Ramos (cell line): ENCODE measurements around the gene TNPO3.
"Not testable (repeated sequence)": the region's sequence is repeated elsewhere in the genome, so short reads cannot be mapped to it uniquely, and the experiment has no call there.

Source experiments
- in situ Hi-C: fragments of 300-500 bp; cut with MboI; formaldehyde crosslinking; loops from one replicate; pipeline ENCODE4 v1.14.3; 2022; ENCODE audit warnings: low sequenced_read_pairs; ENCODE audit not compliant: unreplicated experiment

TNPO3 gene

DNA sequence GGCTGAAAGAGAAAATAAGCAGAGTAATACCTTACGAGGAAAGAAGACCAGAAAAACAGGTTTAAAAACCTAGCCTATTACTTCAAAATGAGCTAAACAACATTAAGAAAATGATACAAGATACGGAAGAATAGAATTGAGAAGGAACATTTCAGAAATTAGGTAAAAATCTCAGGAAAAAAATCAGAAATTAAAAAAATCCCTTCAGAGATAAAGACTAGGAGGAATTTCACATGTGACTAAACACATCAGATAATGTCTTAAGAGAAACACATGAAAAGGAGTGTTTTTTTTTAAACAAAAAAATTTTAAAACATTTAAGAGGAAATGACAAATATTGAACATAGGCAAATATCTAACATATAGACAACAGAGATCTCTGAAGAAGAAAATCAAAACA lies 33.3 kb downstream of the TNPO3 start:
- in situ Hi-C loops: no loop called here

DNA sequence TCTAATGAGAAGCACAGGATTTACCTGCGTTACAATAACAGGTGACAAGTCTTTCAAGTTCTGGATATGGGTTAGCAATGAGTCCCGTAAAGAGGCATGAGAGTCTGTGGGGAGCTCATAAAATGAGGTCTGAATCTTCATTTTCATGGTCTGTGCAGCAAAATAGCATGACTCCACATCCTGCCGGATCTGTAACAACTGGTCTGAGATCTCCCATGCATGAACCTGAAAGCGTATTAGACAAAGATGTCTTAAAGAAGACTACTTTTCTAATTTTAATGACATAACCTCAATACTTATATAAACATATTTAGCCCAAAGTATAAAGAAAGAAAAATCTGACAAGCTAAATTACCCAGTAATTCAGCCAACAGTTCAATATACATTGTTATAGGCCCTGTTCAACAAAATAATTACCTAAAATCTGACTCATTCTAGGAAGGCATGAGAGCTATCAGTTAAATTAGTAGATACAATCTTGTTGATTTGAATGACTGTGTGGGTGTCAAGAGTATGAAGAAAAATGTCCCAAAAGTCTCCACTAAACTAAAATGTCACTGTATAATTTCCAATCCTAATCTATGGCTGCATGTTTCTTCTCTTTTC lies 36.9 kb downstream of the TNPO3 start:
- in situ Hi-C loops: no loop called here

DNA sequence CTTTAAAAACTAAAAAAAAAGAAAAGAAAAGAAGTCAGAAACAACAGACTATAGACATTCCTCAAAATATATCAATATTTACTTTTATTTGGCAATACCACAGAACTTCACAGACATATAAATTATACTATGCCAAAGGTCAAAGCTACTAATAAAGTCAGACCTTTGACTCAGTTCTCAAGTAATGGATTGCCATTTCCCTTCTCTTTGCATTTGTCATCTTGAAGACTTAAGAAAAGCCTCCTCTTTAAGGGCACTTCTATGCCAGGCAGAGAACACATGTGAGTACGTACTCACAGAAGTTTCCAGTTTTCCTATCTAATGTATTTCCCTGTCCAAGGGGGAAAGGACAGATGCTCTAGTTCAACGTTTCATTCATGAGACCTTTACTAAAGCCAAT lies 37.6 kb downstream of the TNPO3 start:
- in situ Hi-C loops: no loop called here

DNA sequence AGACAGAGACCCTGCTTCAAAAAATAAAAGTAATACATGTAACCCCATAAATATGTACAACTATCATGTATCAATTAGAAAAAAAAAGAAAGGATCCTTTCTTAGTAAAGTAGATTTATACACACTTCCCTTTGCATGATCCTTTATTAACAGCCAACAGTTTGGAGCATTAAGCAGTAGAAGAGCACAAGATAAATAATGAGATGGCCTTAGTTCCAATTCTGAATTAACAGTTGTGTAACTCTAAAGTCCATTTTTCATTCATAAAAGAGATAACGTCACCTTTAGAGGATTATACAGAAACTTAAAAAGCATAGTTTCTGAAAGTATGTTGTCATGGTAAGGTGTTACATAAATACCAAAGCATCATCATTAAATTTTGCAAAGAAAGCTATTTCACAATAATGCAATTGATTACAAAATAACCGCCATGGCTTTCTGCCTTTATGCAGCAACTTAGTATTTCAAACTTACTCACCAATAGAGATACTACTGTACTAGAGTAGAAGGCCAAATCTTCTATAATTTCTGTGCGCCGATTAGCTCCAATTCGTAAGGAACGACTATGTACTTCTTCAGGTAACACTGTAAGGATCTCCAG lies 40.3 kb downstream of the TNPO3 start:
- in situ Hi-C loops: no loop called here

DNA sequence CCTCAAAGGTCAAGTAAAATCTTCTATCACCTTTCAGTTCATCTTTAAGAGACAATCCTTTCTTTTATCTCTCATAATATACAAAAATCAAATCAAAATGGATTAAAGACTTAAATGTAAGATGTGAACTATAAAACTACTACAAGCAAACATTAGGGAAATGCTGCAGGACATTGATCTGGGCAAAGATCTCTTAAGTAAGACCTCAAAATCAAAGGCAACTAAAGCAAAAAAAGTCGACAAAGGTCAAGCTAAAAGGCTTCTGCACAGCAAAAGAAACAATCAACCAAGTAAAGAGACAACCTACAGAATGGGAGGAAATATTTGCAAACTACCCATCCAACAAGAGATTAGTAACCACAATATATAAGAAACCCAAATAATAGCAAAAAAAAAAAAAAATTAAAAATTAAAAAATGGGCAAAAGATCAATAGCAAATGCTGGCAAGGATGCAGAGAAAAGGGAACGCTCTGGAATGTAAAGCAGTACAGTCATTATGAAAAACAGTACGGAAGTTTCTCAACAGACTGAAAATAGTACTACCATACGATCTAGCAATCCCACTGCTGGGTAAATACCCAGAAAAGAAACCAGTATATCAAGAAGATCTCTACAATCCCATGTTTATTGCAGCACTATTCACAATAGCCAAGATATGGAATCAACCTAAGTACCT lies 41.7 kb downstream of the TNPO3 start:
- in situ Hi-C loops: no loop called here

DNA sequence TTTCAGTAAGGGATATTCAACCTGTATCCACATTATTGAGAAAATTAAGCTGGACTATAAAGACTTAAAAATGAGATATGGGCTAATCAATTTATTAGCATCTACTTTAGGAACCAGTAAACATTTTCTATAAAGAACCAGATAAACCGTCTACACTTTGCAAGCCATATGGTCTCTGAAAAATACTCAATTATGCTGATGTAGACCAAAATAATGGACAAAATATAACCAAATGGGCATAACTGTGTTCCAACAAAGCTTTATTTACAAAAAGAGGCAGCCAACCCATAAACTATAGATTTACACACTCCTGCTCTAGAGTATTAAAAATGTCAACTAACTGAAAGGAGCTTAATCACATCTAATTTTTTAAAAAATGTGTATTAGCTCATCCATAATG lies 42.3 kb downstream of the TNPO3 start:
- in situ Hi-C loops: no loop called here

DNA sequence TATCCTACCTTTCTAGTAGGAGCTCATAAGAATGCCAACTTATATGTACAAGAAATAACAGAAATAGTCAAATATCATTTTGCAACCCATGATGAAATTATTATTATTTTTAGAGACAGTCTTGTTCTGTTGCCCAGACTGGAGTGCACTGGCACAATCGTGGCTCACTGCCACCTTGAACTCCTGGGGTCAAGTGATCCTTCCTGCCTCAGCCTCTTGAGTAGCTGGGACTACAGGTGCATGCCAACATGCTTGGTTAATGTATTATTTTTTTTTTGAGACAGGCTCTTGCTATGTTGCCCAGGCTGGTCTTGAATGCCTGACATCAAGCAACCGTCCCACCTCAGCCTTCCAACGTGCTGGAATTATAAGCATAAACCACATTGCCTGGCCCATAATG lies 44.8 kb downstream of the TNPO3 start:
- in situ Hi-C loops: no loop called here

DNA sequence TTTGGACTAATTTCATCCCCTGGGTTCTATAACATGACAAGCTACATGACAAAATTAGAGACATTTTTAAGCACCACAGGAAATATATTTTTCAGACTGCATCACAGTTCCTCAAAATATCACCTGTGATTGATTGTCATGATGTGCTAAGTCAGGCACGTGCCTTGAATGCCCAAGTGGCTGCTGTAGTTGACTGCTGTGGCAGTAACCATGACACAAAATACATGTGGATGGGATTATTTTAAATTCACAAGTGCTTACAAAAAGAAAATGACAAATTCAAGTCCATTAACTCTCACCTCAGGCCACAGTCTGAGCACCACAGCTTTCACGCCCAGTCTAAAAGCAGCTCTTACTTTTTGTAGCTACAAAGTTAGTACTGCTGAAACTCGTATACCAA lies 45.5 kb downstream of the TNPO3 start:
- in situ Hi-C loops: no loop called here

DNA sequence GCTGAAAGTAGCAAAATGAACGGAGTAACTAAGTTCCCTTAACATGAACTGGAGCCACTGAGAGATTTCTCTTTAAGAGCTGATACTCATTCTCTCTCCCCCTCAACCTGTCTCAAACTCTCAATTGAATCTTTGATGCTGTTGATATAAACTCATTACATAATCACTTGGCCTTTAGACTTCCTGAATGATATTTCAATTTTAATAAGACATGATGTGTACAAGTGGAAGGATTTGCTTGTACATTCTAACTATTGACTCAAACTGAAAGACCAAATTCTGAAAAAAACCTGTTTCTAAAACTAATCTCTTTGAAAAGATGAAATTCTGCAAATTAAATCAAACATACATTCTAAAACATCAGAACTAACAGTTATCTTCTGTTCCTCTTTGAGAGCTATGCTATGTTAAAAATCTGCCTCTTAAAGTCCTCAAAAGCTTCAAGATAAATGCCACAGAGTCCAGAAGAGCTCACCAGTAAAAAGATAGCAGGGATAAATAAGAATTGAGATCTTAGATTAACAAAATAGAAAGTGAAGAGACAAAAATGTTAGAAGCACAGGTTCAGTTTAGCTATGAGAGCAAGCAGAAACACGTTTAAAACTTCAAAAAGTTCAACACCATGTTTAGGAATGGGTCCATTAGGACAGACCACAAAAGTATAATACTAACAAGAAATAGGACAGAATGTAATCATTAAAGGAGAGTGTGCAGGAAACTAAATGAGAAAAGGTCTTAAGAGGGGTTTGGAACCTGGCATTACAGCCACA lies 46.1 kb downstream of the TNPO3 start:
- in situ Hi-C loops: no loop called here

DNA sequence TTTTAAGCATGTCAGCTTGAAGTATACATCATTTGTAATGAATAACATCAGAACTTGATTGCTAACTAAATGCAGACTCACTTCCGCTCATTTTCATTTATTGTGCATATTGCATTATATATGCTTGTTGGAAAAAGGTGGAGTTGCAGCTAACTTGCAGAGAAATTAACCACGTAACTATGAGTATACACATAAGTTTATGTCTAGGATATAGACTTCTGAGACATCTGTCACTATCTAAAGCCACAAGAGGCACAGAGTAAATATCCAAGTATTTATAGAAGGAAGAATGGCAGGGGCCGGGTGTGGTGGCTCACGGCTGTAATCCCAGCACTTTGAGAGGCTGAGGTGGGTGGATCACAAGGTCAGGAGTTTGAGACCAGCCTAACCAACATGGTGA lies 47.3 kb downstream of the TNPO3 start:
- in situ Hi-C loops: no loop called here

DNA sequence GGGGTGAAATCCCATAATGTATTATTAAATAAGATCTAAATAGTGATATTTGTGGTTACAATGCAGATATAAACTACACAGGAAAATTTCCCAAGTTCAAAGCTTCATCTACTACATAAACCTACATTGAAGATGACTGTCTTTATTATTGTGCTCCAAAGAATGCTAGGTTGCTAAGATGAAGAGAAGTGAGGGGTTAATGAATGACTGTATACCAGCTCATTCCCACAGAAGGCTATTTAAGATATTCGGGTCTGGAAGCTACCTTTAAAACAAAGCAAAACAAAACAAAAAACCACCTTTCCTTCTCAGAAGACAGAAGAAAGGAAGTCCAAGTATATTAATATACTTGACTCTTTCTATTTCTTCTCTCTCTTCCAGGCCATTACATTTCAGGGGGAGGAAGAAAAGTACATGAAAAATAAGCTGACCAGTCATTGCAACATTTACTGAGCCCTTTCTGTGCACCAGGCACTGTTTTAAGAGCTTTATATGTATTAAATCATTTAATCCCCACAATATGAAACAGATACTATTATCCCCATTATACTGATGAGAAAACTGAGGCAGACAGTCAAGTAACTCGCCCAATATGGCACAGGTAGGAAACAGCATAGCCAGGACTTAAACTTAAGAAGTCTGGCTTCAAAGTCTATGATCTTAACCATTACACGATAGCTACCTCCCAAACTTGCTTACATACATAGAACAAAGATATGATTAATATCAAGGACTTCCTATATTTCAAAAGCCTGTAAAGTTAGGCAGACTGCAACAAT lies 48.1 kb downstream of the TNPO3 start:
- in situ Hi-C loops: no loop called here

DNA sequence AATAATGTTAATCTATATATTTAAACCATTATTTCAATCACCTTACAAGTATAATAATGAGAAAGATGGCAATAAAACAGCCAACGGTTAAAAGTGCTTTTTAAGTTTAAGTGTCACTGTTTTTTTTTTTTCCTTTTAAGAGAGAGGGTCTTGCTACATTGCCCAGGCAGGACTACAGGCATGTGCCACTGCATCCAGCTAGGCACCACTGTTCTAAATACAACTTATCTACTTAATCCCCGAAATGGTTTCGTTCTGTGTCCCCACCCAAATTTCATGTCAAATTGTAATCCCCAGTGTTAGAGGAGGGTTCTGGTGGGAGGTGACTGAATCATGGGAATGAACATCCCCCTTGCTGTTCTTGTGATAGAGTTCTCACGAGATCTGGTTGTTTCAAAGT lies 49.7 kb downstream of the TNPO3 start:
- in situ Hi-C loops: no loop called here

DNA sequence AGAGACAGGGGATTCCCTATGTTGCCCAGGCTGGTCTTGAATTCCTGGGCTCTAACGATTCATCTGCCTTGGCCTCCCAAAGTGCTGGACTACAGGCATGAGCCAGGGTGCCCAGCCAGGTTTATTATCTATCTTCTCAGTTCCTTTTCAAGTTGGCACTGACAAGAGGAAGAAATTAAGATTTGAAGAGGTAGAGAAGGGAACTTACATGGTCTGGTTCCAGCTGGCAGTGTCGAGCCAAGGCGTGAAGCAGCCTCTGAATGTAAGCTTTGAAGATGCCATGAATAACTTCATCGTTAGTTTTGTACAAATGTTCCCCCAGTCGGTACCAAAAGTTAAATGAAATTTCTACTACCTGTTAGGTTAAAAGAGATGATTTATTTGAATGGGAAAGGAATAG lies 57.7 kb downstream of the TNPO3 start:
- in situ Hi-C loops: no loop called here

DNA sequence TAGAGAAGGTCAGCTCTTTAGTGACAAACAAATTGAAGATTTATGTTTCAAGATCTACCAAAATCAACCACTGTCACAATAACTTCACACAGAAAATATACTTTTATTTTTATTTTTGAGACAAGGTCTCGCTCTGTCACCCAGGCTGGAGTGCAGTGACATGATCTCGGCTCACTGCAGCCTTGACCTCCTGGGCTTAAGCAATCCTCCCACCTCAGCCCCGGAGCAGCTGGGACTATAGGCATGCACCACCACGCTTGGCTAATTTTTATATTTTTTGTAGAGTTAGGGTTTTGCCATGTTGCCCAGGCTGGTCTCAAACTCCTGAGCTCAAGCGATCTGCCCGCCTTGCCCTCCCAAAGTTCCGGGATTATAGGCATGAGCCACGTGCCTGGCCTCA lies 60.4 kb downstream of the TNPO3 start:
- in situ Hi-C loops: not testable (repeated sequence)

DNA sequence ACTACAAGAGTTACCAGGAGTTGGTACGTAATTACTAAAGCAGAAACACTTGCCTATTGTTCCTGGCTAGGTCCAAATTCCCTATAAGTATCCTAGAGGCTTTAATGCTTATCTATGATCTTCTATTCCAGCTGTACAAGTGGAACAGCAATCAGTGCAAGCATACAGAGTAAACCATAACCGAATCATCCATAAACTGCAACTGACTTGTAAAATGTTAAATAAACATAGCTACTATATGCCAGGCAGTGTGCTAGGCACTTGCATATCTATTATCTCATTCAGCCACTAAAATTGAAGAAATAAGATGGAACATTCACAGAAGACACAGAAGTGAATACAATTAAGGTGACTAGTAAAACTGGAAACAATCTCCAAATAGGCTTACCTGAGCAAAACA lies 61.5 kb downstream of the TNPO3 start:
- in situ Hi-C loops: no loop called here

DNA sequence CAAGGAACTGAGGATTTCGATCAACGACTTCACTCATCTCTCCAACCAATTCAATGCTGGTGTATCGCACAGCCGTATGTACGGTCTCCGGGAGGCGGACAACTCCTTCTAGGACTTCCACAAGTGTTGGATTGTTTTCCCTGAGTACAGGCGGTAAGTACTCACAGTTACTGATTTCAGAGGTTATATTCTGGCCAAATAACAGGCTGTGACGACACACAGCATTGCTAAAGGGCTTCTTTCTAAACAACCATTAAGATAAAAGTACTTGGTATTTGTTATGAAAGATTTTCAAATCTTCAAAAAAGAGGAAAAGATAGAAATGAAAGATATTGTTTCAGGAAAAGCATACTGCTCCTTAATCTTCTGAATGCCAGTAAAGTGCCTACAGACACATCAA lies 65.0 kb downstream of the TNPO3 start:
- in situ Hi-C loops: no loop called here

DNA sequence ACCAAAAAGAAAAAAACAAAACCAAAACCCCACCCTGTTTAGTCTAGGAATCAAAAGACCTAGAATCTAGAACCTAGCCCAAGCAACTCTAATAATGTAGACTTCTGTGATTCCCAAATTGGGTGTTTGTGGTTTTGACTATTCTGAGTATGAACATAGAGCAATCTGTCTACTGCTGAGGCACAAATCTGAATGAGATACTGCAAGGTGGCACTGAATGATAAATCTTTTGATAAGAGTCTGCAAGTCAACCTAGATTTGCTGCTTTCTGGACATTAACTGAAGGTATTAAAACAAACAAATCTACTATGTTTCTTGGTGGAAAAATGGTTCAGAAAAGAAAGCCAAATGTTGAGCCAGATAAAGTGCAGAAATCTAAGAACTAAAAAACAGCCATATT lies 66.5 kb downstream of the TNPO3 start:
- in situ Hi-C loops: no loop called here

DNA sequence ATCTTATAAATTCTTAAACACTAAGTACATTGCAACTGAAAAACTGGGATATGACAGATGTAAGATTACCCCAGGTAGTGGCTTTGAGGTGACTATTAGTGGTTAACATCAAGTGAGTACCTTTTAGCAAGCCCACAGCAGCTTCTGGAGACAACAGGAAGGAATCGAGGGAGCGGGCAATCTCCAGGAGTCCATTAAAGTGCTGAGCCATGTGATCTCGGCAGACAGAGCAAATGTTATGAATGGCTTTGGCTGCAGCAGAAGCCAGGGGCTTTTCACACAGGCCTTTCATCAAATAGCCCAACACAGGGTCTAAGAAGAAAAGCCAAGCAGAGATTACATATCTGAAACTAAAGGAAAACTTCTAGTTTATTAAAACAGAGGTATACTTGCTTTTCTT lies 68.3 kb downstream of the TNPO3 start:
- in situ Hi-C loops: no loop called here

DNA sequence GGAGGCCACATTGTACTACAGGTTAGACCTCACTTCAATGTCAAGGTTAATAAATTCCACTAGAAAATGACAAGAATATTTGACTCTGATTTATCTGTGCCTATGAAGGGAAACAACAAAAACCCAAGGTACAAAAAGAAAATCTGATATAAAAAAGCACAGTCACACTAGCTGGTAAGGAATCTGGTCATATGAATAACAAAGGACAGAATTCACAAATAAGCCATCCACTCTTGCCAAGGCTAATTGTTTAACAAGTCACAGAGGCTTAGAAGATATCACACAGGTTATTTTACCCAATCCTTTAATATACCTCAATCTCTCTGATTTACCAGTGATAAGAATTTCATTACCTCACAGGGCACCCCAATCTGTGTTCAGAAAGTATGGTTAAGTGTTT lies 69.3 kb downstream of the TNPO3 start:
- in situ Hi-C loops: no loop called here

DNA sequence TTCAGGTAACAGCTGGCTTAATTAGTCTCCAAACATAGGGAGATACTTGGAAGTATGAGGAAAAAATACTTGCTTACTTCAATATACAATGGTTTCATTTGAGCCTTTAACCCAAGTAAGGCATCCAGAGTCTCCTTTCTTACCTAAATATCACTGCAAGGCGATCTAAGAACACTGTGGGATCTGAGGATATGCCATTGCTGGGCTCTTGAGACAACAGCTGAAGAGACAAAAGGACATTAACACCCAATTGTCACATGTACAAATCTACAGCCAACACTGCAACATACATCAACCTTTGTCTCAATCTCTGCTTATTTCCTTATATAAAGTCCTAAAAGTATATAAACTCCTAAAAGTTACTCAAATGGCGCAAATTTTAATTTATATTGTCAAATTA lies 72.8 kb downstream of the TNPO3 start:
- in situ Hi-C loops: no loop called here
